Islet precursor cell (in vitro differentiated cells): ENCODE measurements around the gene TSTD1.
"Not testable (repeated sequence)": the region's sequence is repeated elsewhere in the genome, so short reads cannot be mapped to it uniquely, and the experiment has no call there.

Experiments used
- DNase-seq: peaks from one replicate; pipeline ENCODE4 v3.0.0-alpha.2; 2018

TSTD1 gene

DNA sequence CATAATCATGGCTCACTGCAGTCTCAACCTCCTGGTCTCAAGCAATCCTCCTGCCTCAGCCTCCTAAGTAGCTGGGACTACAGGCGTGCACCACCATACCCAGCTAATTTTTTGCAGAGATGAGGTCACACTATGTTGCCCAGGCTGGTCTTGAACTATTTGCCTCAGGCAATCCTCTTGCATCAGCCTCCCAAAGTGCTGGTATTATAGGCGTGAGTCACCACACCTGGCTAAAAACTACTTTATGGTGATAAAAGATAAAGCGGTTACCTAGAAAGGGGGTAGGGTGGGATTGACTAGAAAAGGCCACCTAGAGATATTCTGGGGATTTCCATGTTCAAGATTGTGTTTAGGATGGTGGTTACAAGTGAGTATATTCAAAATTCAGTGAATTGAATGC, 5.0 kb downstream of the TSTD1 start:
- peak; percentile 82 for DNase-seq

- no peak for DNase-seq
Measured at GRCh38 chr1:161032409-161032808, 6.4 kb downstream of the TSTD1 start.

- no peak for DNase-seq
Measured at GRCh38 chr1:161031874-161032273, 6.9 kb downstream of the TSTD1 start.

- DNase-seq: not testable (repeated sequence)
Measured at GRCh38 chr1:161029466-161029865, 9.3 kb downstream of the TSTD1 start.

- not testable (repeated sequence) for DNase-seq
Measured at GRCh38 chr1:161026954-161027353, 11.8 kb downstream of the TSTD1 start.

DNA sequence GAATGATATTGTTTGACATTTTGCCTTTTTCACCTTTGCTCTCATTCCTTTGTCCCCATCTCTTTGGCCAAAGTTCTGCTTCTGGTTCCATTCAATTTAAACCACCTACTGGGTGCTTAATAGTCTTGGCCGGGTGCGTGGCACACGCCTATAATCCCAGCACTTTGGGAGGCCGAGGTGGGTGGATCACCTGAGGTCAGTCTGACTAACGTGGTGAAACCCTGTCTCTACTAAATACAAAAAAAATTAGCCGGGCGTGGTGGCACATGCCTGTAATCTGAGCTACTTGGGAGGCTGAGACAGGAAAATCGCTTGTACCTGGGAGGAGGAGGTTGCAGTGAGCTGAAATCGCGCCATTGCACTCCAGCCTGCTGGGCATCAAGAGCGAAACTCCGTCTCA, 16.3 kb downstream of the TSTD1 start:
- DNase-seq: not testable (repeated sequence)

GRCh38 chr1:161021970-161022353, 16.8 kb downstream of the TSTD1 start:
- no peak for DNase-seq

DNA sequence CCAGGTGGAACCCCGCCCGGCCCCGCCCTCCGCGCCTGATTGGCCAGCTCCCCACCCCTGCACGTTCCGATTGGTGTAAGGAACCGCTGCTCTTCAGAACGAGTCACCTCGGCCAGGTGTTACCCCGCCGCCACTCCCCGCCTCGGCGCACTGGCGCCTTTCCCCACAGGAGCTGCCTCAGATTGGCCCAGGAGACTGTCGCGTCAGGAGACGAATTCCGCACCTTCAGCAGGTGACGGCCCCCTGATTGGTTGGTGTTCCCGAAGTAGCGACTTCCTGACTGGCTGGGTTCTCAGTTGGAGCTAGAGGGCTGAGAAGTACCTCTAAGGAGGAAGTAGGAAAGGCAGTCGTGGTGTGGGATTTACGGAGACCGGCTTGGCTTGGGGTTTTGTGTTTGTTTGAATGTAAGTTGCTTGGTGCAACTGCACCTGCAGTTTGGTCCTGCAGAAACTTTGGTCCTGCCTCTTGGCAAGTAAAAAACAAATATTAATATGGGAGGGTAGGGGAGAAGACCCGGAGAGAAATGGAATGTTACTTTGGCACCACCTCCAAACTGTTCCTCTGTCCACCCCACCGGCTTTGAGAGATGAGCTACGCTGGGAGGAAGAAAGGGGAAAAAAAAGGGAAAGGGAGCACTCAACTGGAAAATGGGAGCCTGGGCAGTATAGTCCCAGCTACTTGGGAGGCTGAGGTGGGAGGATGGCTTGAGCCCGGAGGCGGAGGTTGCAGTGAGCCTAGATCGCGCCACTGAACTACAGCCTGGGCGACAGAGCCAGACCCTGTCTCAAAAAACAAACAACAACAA, 17.4 kb downstream of the TSTD1 start:
- peak; percentile 100 for DNase-seq

- DNase-seq: peak; percentile 92
Measured at GRCh38 chr1:161020509-161021164, 18.1 kb downstream of the TSTD1 start, which contains the start of gene F11R. F11R (minus strand) TSS chr1:161021152; CDS start chr1:161021073, 79 bp downstream.

DNA sequence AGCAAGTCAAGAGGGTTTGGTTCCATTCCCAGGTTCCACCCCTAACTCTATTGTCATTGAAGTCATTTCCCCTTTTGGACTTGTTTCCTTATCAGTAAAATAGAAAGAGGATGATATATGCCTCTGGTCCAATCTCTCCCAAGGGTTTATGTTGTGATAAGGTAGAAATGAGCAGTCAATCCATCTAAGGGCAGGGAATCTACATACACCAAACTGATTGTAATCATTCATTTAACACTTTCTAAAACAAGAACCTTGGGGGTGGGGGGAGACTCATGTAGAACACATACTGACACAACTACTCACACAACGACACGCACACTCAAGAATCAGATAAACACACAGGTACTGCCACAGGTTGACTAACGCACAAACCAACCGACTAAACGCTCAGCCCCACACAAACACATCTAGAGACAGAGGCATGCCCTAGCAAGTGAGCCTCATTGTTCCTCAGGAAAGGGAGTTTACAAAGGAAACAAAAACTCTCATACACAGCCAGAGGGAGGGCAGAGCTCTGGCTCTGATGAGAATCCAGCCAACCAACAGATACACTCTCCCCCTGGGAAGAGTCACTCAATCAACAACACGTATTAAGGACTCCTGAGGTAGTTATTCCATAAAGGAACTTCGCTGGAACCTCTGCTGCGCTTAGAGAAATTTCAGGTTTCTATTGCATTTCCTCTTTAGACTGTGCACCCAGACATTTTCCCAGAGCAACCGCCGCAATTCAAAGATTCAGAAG, 18.8 kb downstream of the TSTD1 start:
- no peak for DNase-seq

DNA sequence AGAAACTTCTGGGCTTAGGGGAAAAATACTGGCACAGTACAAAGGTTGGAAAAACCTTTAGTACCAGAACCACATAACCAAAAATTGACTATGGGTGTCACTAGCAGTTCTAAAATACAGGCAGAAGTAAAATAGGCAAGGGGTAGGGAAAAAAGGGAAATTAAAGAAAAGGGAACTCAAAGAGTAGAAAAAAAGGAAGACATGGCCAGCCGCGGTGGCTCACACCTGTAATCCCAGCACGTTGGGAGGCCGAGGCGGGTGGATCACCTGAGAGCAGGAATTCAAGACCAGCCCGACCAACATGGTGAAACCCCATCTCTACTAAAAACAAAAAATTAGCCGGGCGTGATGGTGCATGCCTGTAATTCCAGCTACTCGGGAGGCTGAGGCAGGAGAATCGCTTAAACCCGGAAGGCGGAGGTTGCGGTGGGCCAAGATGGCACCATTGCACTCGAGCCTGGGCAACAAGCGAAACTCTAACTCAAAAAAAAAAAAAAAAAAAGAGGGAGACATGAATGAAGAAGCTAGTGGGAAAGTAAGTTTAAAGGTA, 19.6 kb downstream of the TSTD1 start:
- not testable (repeated sequence) for DNase-seq

DNA sequence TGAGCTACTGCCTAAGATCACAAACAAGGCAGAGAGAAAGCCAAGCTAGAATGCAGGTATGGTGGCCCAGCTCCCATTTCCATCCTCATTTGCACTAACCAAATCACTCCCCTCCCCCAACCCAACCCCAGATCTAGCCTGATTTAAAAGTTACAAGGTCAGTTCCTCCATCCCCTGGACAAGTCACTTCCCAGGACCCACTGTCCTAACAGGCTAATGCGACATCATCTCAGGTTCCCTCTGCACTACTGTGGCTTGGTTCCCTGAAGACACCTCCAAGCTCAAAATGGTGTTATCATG, 20.2 kb downstream of the TSTD1 start:
- DNase-seq: no peak

GRCh38 chr1:161017756-161018630, 20.8 kb downstream of the TSTD1 start:
- DNase-seq: no peak

DNA sequence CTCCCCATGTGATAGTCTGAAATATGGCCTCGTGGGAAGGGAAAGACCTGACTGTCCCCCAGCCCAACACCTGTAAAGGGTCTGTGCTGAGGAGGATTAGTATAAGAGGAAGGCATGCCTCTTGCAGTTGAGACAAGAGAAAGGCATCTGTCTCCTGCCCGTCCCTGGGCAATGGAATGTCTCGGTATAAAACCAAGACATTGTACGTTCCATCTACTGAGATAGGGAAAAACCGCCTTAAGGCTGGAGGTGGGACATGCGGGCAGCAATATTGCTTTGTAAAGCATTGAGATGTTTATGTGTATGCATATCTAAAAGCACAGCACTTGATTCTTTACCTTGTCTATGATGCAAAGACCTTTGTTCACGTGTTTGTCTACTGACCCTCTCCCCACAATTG, 21.6 kb downstream of the TSTD1 start:
- DNase-seq: not testable (repeated sequence)

GRCh38 chr1:161016683-161017082, 22.1 kb downstream of the TSTD1 start:
- DNase-seq: not testable (repeated sequence)

- peak; percentile 78 for DNase-seq
Measured at GRCh38 chr1:161013488-161014230, 25.1 kb downstream of the TSTD1 start.

- no peak for DNase-seq
Measured at GRCh38 chr1:161013131-161013487, 25.7 kb downstream of the TSTD1 start.

- no peak for DNase-seq
Measured at GRCh38 chr1:161012420-161012819, 26.3 kb downstream of the TSTD1 start.

GRCh38 chr1:161009602-161010211, 29.1 kb downstream of the TSTD1 start:
- DNase-seq: no peak

DNA sequence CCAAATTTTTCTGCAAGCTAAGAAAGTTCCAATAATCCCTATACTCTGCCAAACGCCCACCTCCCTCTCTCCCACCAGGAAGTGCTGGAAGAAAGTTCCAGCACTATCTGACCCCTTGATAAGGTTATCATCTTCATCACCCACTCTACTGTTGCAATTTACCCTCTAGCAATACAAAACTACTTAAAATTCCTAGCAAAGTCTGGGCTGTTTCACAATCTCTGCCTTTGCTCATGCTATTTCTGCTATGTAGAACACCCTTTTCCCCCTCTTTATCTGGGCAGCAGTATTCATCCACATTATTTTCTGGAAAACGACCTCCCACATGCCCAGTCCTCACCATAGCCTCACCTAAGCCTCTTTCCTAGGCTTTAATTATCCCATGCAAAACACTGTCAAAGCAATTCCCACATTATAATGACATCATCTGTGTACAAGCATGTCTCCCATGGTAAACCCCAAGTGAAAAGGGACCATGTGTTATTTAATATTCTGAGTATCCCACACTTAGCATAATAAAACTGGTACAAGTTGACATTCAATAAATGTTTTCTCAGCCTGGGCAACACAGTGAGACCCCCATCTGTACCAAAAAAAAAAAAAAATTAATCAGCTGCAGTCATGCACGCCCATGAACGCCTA, 29.8 kb downstream of the TSTD1 start:
- DNase-seq: no peak

DNA sequence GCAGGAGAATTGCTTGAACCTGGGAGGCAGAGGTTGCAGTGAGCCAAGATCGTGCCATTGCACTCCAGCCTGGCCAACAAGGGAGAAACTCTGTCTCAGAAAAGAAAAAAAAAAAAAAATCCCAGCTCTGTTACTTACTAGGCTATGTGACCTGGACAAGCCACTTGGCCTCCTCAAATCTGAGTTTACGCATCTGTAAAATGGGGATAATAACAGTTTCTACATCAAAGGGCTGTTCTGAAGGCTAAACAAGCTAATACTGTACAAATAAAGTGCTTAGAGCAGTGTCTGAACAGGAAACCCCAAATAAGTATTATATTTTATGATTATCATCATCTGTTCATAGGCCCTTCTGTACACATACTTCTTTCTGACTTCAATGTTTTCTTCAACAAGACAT, 31.4 kb downstream of the TSTD1 start:
- no peak for DNase-seq
